Suppressor macrophage (primary cell): ENCODE results near the gene CDC42EP5.

Source experiments
- DNase-seq, 4 experiments: peaks; one replicate each; pipeline ENCODE4 v3.0.0-alpha.2; 2020 to 2022

CDC42EP5 gene

DNA sequence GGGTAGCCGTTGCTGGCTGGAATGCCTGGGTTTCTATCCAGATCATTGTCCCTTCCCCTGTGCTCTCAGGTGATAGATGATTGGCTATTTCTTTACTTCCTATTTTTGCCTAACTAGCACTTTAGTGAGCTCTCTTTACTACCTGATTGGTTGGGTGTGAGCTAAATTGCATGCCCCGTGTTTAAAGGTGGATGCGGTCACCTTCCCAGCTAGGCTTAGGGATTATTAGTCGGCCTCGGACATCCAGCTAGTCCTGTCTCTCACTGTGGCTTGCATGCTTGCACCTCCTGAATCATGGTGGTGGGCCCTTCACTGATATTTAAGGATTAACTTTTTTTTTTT is 47.7 kb downstream of the CDC42EP5 start:
- no peak for DNase-seq

DNA sequence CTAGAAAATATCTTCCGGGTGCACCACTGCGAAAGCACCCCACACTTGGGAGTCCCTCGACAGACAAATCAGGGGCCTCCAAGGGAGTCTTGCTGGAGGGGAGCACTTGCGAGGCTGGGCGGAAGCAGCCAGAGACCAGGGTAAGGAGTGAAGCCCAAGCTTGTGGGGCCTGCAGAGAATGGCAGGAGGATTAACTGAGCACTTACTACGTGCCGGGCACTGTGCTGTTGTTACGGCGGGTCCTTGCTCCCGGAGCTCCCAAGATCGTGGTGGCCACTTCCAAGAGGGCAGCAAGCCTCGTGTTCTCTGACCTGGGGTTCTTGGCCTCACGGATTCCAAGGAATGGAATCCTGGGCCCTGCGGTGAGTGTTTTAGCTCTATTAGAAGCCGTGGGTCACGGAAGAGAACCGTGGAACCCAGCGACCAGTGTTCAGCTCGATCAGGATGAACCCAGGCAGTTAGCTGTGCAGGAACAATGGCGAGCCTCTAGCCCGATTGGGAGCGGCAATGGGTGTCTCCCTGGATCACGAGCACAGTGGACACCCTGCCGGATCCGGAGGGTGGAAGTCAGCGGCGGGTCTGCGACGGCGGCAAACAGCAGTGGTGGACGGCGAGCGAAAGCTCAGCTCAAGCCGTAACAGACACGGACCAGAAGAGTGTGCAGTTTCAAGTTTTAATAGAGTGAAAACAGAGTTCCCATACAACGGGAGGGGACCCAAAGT is 48.3 kb downstream of the CDC42EP5 start:
- no peak for DNase-seq

DNA sequence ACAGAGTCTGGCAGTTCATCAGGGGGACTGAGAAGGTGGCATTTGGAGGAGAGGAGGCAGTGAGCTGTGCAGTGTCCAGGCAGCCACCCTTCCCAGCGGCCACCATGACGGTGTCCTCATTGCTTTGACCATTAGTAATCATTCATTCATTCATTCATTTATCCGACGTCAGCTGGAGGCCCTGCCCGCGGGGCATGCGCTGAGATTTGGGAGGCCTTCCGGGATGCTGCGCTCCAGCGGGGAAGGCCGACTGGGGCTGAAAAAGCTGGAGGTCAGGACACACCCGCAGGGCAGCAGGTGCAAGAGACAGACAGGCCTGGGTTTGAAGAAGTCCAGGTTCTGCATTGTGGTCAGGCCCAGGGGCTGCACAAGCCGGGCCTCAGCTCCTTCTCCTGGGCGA is 48.9 kb downstream of the CDC42EP5 start:
- no peak for DNase-seq

DNA sequence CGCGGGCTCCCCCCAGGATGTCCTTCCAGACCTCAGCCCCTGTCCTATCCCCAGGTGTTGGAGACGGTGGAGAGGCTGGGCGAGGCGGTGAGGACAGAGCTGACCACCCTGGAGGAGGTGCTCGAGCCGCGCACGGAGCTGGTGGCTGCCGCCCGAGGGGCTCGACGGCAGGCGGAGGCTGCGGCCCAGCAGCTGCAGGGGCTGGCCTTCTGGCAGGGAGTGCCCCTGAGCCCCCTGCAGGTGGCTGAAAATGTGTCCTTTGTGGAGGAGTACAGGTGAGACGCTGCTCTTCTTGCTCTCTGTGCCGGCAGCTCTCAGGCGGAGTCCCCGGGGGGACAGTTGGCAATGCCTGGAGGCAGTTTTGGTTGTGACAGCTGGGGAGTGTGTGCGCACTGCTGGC is 51.0 kb downstream of the CDC42EP5 start:
- DNase-seq = no peak

DNA sequence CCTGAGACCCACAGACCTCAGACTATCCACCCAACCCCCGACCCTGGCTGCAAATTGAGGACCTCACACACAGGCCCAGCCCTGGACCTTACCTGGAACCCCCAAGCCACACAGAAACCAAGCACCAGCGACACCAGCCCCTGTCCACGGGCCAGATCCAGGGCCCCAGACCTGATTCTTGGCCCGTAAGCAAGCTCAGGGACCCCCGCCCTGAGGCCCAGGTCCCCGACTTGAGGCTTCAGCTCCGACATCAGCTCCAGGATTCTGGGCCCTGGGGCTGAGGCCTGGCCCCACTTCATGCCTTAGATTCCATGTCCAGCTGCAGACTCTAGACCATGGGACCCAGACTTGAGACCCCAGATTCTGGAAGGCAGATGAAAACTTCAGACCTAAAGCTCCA is 51.6 kb downstream of the CDC42EP5 start:
- DNase-seq = no peak

DNA sequence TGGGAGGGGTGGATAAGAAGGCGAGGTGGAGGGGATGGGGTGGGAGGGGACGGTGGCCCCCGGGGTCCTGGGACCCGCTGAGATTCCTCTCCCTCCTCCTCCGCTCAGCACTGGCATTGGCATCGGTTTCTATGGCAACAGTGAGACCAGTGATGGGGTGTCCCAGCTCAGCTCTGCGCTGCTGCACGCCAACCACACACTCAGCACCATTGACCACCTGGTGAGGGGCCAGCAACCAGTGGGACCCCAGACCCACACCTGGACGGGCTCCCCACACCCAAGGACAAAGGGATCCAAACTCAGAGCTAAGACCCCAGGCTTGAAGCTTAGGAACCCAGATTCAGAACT is 52.0 kb downstream of the CDC42EP5 start:
- DNase-seq = no peak

DNA sequence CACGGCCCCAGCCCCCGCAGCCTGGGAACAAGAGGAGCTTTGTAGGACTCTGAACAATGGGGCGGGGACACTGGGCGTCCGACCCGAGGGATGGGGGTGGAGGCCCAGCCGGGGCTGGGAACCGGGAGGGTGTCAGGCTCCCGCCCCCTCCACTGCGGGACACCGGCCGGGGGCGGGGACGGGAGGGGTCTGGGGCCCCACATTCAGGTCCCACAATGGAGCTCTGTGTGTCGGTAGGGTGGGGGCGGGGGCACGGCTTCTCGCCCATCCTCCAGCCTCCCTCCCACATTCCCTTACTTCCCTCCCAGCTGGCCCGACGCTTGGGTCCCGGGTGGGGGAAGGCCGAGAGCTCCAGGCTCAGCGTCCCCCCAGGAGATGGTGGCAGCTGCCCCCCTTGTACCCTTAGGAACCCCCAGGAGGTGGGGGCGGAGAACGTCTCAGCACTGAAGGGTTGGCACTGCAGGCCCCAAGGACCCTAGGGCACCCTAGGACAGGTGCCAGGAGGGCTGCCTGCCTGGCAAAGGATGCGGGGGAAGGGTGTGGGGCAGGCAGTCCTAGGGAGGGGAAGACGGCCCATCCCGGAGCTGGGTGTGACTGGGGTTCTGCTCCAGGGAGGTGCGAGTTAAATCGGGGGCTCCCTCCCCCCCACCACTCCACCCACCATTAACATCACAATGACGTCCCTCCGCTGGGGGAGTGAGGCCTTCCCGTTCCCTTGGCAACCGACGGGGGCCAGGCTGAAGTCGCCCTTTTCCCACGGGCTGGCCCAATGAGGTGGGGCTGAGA is 52.5 kb downstream of the CDC42EP5 start:
- no peak for DNase-seq

DNA sequence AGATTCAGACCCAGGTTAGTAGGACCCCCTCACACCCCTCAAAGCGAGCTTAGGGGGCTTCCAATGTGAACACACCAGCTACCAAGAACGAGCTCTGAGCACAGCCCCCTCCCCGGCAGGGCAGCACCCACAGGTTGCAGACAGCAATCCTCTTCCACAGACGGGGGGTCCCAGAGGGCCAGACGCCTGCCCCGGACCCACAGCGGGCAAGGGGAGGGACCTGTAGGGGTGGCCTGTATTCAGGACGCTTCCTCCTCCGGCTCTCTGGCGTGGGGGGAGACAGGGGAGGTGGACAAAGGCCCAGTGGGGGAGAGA is 53.1 kb downstream of the CDC42EP5 start:
- no peak for DNase-seq

DNA sequence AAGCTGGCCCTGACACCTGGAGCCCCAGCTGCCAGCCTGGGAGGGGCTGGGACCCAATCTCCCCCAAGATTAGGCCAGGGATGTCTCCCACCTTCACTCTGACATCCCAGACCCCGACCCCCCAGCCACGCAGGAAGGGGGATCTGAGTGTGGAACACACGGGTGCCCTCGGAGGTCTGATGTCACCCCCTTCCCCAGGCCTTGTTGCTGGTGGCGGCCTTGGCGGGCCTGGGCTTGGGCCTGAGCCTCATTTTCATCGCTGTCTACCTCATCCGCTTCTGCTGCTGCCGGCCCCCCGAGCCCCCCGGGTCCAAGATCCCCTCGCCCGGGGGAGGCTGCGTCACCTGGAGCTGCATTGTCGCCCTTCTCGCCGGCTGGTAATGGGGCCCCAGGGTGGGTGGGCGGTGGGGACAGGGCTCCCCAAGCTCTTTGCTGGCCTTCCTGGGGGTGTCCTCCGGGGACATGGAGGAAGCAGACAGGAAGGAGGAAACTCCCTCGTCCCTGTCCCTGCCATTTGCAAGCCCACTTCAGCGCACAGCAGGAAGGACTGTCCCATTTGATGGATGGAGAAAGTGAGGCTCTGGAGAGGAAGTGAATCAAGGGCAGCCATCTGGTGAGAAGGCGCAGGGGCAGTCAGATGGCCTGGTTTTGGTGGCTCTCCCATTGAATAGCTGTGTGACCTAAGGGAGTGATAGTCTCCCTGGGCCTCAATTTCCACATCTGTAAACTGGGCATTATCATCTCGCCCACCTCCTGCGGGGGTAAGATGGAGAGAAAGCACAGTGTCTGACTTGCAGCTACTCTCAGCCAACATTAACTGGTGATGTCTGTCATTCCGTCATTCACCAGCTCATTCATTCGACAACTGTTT is 53.9 kb downstream of the CDC42EP5 start:
- no peak for DNase-seq

DNA sequence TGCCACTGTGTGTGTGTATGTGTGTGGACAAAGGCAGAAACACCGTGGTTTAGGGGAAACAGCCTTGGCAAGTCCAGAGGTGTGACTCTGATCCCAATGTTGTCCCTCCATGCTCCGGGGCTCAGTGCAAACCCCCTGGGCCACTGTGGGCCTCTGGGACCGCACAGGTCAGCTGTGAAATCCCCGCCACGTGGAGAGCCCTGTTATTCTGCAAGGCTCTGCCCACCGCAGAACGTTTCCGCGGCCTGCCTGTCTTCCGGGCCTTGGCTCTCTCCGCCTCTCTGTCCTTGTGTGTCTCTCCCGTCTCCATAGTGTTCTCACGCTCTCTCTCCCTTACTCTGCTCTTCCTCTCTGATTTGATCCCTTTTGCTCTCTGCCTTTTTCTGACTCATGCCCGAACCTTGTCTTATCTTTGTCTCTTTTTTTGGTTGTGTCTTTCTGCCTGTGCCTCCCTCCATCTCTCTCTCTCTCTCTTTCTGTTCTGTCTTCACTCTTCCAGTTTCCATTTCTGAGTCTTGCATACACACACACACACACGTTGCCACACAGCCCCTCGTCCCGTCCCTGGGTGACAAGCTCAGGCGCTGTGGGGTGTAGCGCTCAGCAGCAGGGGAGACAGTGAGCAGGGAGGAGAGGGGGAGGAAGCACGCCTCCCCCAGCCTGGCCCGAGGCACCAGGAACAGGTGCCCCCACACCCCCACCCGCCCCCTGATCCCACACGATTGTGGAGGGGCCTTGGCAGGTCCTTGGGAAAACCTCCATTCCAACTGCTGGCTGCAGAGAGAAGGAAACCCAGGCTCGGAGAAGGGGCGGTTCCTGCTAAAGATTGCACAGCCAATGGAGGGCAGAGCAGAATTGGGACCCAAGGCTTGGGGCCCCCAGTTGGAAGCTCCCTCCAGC is 54.8 kb downstream of the CDC42EP5 start:
- peak; percentile 20 to 51 (median 44) for DNase-seq

DNA sequence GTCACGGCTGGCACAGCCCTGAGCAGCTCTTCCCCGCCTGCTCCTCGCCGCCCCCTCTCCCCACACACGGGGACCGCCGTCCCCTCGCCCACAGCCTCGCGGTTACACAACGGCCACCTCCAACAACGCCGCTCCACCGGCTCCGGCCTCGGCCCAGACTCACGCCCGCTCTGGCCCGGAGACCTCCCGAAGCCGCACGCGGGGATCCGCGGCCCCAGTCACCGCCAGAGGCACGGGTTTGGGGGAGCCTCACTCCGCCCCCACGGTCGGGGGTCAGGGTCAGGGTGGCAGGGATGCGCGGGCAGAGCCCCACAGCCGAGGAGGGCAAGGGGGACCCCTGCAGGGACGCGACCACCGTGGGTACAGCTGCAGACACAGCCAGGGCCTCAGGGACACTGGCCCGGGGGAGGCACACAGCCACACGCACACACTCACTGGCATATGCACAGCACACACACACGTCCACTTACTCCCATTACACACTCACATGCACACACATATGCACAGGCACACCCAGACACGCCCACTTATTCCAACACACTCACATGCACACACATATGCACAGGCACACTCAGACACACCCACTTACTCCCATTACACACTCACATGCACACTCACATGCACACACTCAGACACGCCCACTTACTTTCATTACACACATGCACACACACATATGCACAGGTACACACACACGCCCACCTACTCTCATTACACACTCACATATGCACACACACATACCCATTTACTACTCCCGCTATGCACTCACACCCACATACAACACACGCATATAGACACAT is 56.2 kb downstream of the CDC42EP5 start:
- DNase-seq = no peak

DNA sequence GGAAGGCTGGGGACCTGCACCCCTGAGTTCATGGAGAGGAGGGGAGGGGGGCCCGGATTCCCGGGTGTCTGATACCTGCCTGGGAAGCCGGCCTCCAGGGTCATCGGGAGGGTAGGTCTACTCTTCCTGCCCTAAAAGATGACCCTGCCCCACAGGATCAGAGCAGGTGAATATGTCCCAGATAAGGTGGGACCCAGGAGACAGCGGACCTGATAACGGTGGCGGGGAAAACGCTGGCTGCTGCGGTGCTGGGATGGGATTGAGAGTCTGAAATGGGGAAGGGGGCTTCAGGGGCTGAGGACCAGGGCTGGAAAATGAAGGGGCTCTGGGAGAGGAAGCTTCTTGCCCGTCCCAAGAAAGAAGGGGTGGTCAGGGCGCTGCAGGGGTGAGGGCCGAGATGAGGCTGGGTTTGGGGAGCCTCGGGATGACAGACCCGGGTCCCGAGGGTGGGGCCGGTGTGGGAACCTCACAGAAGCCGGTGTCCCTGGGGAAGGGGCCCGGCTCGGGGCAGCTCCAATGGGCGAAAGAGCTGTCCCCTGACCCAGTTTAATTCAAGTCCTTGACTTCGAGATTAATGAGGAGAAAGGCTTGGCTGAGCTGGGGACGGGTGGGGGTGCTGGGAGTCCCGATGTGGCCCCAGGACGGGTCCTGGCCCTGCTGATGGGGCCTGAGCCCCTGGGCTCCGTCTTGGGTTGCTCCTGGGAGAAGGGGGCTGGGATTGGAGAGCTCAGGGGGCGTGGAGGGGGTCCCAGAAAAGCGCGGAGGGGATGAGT is 57.0 kb downstream of the CDC42EP5 start:
- no peak for DNase-seq

DNA sequence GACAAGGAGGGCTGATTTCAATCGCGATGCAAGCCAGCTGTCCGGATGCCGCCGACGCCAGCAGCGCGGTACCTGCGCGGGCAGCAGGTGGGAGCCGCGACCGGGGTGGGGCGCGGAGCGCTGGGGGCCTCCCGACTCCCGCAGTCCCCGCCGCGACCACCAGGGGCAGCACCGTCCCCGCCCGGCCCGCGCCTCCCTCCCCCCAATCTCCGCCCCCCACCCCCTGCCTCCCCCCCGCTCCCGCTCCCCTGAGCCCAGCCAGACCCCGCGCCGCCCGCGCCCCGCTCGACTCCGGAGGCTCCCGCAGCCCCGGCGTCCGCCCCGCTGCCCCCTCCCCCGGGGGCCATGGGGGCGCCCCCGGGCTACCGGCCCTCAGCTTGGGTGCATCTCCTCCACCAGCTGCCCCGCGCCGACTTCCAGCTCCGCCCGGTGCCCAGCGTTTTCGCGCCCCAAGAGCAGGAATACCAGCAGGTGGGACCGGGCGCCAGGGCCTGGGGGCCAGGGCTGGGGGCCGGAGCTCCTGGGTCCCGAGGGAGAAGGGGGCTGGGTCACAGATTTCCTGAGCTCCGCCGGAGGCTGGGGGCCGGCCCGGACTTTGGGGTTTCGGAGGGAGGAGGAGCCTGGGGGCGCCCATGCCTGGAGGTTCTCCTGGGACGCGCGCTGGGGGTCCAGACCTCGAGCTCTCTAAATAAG is 57.7 kb downstream of the CDC42EP5 start, which contains the start of gene TTYH1:
Gene TTYH1 (plus strand): TSS at position 257 of the 693 bp plus-strand sequence. CDS start 89 bp downstream, at position 346.
- peak in 1 of 4 experiments; percentile 30 for DNase-seq
